A204.1 (cell line): Measurements from ENCODE around the gene OR4F29.
"Not testable (repeated sequence)": the region's sequence is repeated elsewhere in the genome, so short reads cannot be mapped to it uniquely, and the experiment has no call there.

Source experiments
- FAIRE-seq: peaks from 2 replicates; lab custom pipeline; 2012; peaks lifted over from hg19 to GRCh38; lab: Jason Lieb, UNC

Gene OR4F29

GRCh38 chr1:451578-451977 lies at the start of gene OR4F29:
Gene OR4F29 (minus strand): TSS chr1:451678. CDS start chr1:451678, 0 bp downstream.
- not testable (repeated sequence) for FAIRE-seq
